ENCODE data around the gene TRIM49D1. TPM values are rescaled to one million over a fixed set of nuclear protein-coding genes. Genes with fewer than 3 reads are reported as not detected.

The TRIM49D1 gene
- total RNA-seq, 2 experiments from 2014 or later, result not detected

Other genes with a start within 250 kb of the TRIM49D1 start
- not detected for gene TRIM77, start 211.9 kb downstream of the TRIM49D1 start, total RNA-seq
- not detected for gene TRIM49, start 113.7 kb downstream of the TRIM49D1 start, total RNA-seq
- gene TRIM64B, start 43.8 kb downstream of the TRIM49D1 start, total RNA-seq, result not detected
- not detected for gene TRIM49D2, start 1.8 kb upstream of the TRIM49D1 start, total RNA-seq
- gene TRIM64, start 43.8 kb upstream of the TRIM49D1 start, total RNA-seq, result not detected
- gene TRIM49C, start 108.9 kb upstream of the TRIM49D1 start, total RNA-seq, result not detected
- gene UBTFL1, start 163.7 kb upstream of the TRIM49D1 start, total RNA-seq, result not detected
- not detected for gene NAALAD2, start 212.4 kb upstream of the TRIM49D1 start, total RNA-seq